SU-DHL-6 (cell line): ENCODE measurements around the gene CREB5.

Experiments used
- H2AFZ ChIP-seq: fragments of 200-600 bp; sonication (generic); 2 replicates; pipeline ENCODE4 v1.6.1; 2014; ENCODE audit warnings: low read depth, mild to moderate bottlenecking, moderate library complexity, mixed read lengths, antibody characterized with exemption, low read length; ENCODE audit not compliant: severe bottlenecking
- H3F3A ChIP-seq: fragments of 200-600 bp; shearing (Covaris generic); 2 replicates; pipeline ENCODE4 v1.6.0; 2016; ENCODE audit warnings: antibody characterized with exemption, mild to moderate bottlenecking; ENCODE audit not compliant: insufficient read depth
- H3K27ac ChIP-seq: fragments of 200-600 bp; sonication (generic); 2 replicates; pipeline ENCODE4 v1.5.1; 2016; ENCODE audit warnings: low read depth, mild to moderate bottlenecking, low read length, moderate library complexity, mixed read lengths
- H3K27me3 ChIP-seq: fragments of 200-600 bp; sonication (generic), shearing (Covaris generic); 2 replicates; pipeline ENCODE4 v1.6.0; 2014; ENCODE audit warnings: mild to moderate bottlenecking, low read length
- H3K36me3 ChIP-seq: fragments of 200-600 bp; sonication (generic); 2 replicates; pipeline ENCODE4 v1.6.1; 2014; ENCODE audit warnings: mild to moderate bottlenecking, low read length, mixed read lengths
- H3K4me2 ChIP-seq: fragments of 300-600, 200-600 bp; shearing (Covaris generic), sonication (generic); 2 replicates; pipeline ENCODE4 v1.6.0; 2014; ENCODE audit warnings: low read length, low read depth, mild to moderate bottlenecking; ENCODE audit not compliant: poor library complexity, severe bottlenecking
- H3K4me3 ChIP-seq: fragments of 200-600 bp; sonication (generic); 2 replicates; pipeline ENCODE4 v1.5.1; 2014; ENCODE audit warnings: antibody characterized with exemption, low read length, mild to moderate bottlenecking, mixed read lengths; ENCODE audit not compliant: insufficient read depth, poor library complexity, severe bottlenecking
- H3K79me2 ChIP-seq: fragments of 200-600 bp; sonication (generic); 2 replicates; pipeline ENCODE4 v1.6.1; 2014; ENCODE audit warnings: mild to moderate bottlenecking, low read length, moderate library complexity; ENCODE audit not compliant: insufficient read depth
- H3K9ac ChIP-seq: fragments of 200-600 bp; sonication (generic); 2 replicates; pipeline ENCODE4 v1.7.0; 2014; ENCODE audit warnings: mild to moderate bottlenecking, low read length
- H3K9me2 ChIP-seq: fragments of 200-600 bp; sonication (generic); replicated peaks from 2 replicates; pipeline ENCODE4 v1.6.1; 2014; ENCODE audit warnings: low read length; ENCODE audit not compliant: insufficient read depth
- H3K9me3 ChIP-seq: fragments of 200-600 bp; sonication (generic); 2 replicates; pipeline ENCODE4 v1.6.1; 2014; ENCODE audit warnings: low read length, mixed read lengths; ENCODE audit not compliant: insufficient read depth
- H4K20me1 ChIP-seq: fragments of 200-600 bp; sonication (generic); 2 replicates; pipeline ENCODE4 v1.6.1; 2014; ENCODE audit warnings: low read depth, mild to moderate bottlenecking, antibody characterized with exemption, low read length, moderate library complexity, mixed read lengths
- EZH2phosphoT487 ChIP-seq: fragments of 200-600 bp; sonication (generic), shearing (Covaris generic); conservative IDR thresholded peaks from 2 replicates; pipeline ENCODE4 v1.6.1; 2018; ENCODE audit warnings: mild to moderate bottlenecking, antibody characterized with exemption, low read length, moderate library complexity, mixed read lengths
- TF ChIP-seq, protein P1 (sequence below): fragments of 200-600 bp; sonication (generic); IDR thresholded peaks from one replicate; pipeline ENCODE4 v1.5.1; 2017; ENCODE audit warnings: antibody characterized with exemption, mild to moderate bottlenecking, low read length, moderate library complexity; ENCODE audit not compliant: insufficient read depth, poor library complexity, severe bottlenecking

The CREB5 gene

GRCh38 chr7:28572321-28573058 is 160.2 kb downstream of the CREB5 start:
- peak overlapping the region; percentile 93 for H3K27ac ChIP-seq
- H3K36me3 ChIP-seq: peaks cover 4% of the 10 kb centered on the region; the same call in 1 of the 2 replicates
- H3K9me3 ChIP-seq: no peaks in the 10 kb centered on the region
- no peaks in the 10 kb centered on the region for H3K27me3 ChIP-seq
- no peaks in the 10 kb centered on the region for H3K9me2 ChIP-seq
- no peaks in the 10 kb centered on the region for H4K20me1 ChIP-seq
- H3K79me2 ChIP-seq: peaks cover 50% of the 10 kb centered on the region
- H2AFZ ChIP-seq: no peak overlapping the region
- peak overlapping the region; percentile 67 for H3K4me2 ChIP-seq
- peak overlapping the region; percentile 59 for H3K9ac ChIP-seq
- TF ChIP-seq, protein P1, sequence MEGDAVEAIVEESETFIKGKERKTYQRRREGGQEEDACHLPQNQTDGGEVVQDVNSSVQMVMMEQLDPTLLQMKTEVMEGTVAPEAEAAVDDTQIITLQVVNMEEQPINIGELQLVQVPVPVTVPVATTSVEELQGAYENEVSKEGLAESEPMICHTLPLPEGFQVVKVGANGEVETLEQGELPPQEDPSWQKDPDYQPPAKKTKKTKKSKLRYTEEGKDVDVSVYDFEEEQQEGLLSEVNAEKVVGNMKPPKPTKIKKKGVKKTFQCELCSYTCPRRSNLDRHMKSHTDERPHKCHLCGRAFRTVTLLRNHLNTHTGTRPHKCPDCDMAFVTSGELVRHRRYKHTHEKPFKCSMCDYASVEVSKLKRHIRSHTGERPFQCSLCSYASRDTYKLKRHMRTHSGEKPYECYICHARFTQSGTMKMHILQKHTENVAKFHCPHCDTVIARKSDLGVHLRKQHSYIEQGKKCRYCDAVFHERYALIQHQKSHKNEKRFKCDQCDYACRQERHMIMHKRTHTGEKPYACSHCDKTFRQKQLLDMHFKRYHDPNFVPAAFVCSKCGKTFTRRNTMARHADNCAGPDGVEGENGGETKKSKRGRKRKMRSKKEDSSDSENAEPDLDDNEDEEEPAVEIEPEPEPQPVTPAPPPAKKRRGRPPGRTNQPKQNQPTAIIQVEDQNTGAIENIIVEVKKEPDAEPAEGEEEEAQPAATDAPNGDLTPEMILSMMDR: no peak
- TF ChIP-seq EZH2phosphoT487: no peak
- H3K4me3 ChIP-seq: peak overlapping the region; percentile 53
- peaks cover 42% of the 10 kb centered on the region for H3F3A ChIP-seq

GRCh38 chr7:28573059-28573553 is 160.8 kb downstream of the CREB5 start:
- no peaks in the 10 kb centered on the region for H3K9me3 ChIP-seq
- no peaks in the 10 kb centered on the region for H3K27me3 ChIP-seq
- peak overlapping the region; percentile 59 for H3K9ac ChIP-seq
- TF ChIP-seq, protein P1: no peak
- no peak for TF ChIP-seq EZH2phosphoT487
- H3K4me3 ChIP-seq: peak overlapping the region; percentile 53
- H3K79me2 ChIP-seq: peaks cover 55% of the 10 kb centered on the region
- H3K27ac ChIP-seq: peak overlapping the region; percentile 93
- peaks cover 42% of the 10 kb centered on the region for H3F3A ChIP-seq
- H2AFZ ChIP-seq: no peak overlapping the region
- peaks cover 7% of the 10 kb centered on the region for H3K36me3 ChIP-seq
- no peaks in the 10 kb centered on the region for H4K20me1 ChIP-seq
- H3K9me2 ChIP-seq: no peaks in the 10 kb centered on the region
- H3K4me2 ChIP-seq: peak overlapping the region; percentile 67

DNA sequence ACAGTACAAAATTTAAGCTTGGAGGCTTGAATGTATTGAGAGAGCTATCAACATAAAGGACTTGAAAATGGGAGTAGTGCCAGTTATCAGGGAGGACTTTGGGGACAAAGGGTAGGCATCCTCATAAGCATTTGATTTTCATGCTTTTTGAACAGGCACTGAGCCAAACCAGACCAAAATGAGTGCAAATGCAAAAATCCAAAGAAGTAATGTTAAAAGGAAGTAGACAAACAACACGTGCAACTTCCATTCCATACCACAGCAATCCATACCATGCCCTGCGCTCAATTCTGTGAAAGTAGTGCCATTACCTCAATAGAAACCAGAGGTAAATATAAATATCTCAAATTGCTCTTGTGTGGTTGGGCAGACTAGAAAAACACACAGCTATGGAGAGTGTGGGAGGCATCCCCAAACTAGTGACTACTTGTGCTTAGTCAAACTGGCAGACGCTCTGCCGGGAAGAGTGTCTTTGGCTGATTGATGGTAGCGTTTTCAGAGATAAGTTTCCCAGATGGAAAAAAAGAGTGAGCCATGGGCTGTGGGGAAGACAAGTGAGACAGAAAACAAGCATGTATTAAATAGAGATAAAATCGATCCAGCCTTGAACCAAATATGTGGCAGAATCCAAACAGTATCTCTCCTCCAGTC is 161.5 kb downstream of the CREB5 start:
- peak overlapping the region; percentile 23 for H3K4me3 ChIP-seq
- H2AFZ ChIP-seq: no peak overlapping the region
- no peaks in the 10 kb centered on the region for H3K9me2 ChIP-seq
- H3K27me3 ChIP-seq: no peaks in the 10 kb centered on the region
- 0 out of 2 replicates have a peak, but pooled peaks cover 4% of the 10 kb centered on the region for H4K20me1 ChIP-seq
- no peaks in the 10 kb centered on the region for H3K9me3 ChIP-seq
- TF ChIP-seq, protein P1: no peak
- 0 out of 2 replicates have a peak, but pooled peaks have one; percentile 51 for TF ChIP-seq EZH2phosphoT487
- peak overlapping the region; percentile 59 for H3K9ac ChIP-seq
- H3K79me2 ChIP-seq: peaks cover 62% of the 10 kb centered on the region
- peak overlapping the region; percentile 93 for H3K27ac ChIP-seq
- H3K36me3 ChIP-seq: peaks cover 13% of the 10 kb centered on the region
- peak overlapping the region; percentile 67 for H3K4me2 ChIP-seq
- peaks cover 42% of the 10 kb centered on the region for H3F3A ChIP-seq
